Body of pancreas (tissue), 4 donors: ENCODE results near the gene NCAM1. TPM values are rescaled to one million over a fixed set of nuclear protein-coding genes. Genes with fewer than 3 reads are reported as not detected.

Source experiments
- ATAC-seq: fragments of 150-250 bp; one replicate; pipeline ENCODE4 v1.9.1; 2016
- DNase-seq, 4 donors: peaks; one replicate each; pipeline ENCODE4 v3.0.0-alpha.2; 2019
- H3K27ac ChIP-seq, 4 donors: fragments of 200-600 bp; sonication (generic); 1 replicate in 3 of 4; 2 replicates in 1 of 4; pipeline versions ENCODE4 v1.5.1 to v1.6.1; 2016 to 2019; ENCODE audit warnings: mild to moderate bottlenecking in 1 of 4, mixed read lengths in 1 of 4, moderate library complexity in 1 of 4
- H3K27me3 ChIP-seq, 2 donors: fragments of 200-600 bp; sonication (generic); one replicate each; pipeline ENCODE4 v1.6.0; 2016; ENCODE audit warnings: mild to moderate bottlenecking in 1 of 2
- H3K36me3 ChIP-seq, 2 donors: fragments of 200-600 bp; sonication (generic); replicated peaks in 1 of 2; 2 replicates each; pipeline ENCODE4 v1.5.1; 2016; ENCODE audit warnings: low read depth in 2 of 2; ENCODE audit not compliant: insufficient read depth in 1 of 2
- H3K4me1 ChIP-seq: fragments of 200-600 bp; sonication (generic); one replicate; pipeline ENCODE4 v1.6.0; 2016
- H3K4me3 ChIP-seq, 2 donors: fragments of 200-600 bp; sonication (generic); 1 replicate in 1 of 2; 2 replicates in 1 of 2; pipeline ENCODE4 v1.5.1; 2016 to 2019
- H3K9me3 ChIP-seq, 3 donors: fragments of 200-600 bp; sonication (generic); 1 replicate in 2 of 3; 2 replicates in 1 of 3; pipeline ENCODE4 v1.5.1; 2016
- CTCF ChIP-seq, 7 experiments: fragments of 450-650 bp in 4 of 7; fragments of 200-600 bp in 3 of 7; sonication (generic) in 3 of 7; IDR thresholded peaks; one replicate each; pipeline ENCODE4 v1.5.1; 2016 to 2019; ENCODE audit warnings: antibody characterized with exemption in 7 of 7
- POLR2A ChIP-seq, 3 donors: fragments of 450-650 bp; IDR thresholded peaks; one replicate each; pipeline ENCODE4 v1.6.1; 2016; ENCODE audit warnings: antibody characterized with exemption in 3 of 3, mild to moderate bottlenecking in 2 of 3
- WGBS, 2 donors: methylation state at CpG; one replicate each; pipeline ENCODE4 v1.1.5; 2017; 5-methylcytosine and 5-hydroxymethylcytosine counted together
- intact Hi-C: fragments of 100-400 bp; cut with DNase I; formaldehyde crosslinking; loops from one replicate; pipeline ENCODE4 v1.15.1; 2023
- total RNA-seq, 2 donors: library from RNA; depleted of rRNA; stranded (reverse); fragments of >200 nt; gene quantifications; one replicate each; pipeline ENCODE4 v1.1.0, GENCODE V29; 2016

Gene NCAM1
- total RNA-seq, 2 donors from 2014 or later, result 10.1 to 26.0 TPM

GRCh38 chr11:113152500-113152899, 191.3 kb downstream of the NCAM1 start:
- intact Hi-C loops, result no loop called here
- Histone ChIP-seq H3K9me3 (no peaks in the 10 kb centered on the region), H3K27ac (no peak overlapping the region), H3K27me3 (no peaks in the 10 kb centered on the region), H3K4me3 (no peak overlapping the region), H3K4me1 (no peaks in the 10 kb centered on the region), H3K36me3 (no peaks in the 10 kb centered on the region)
- DNase-seq, result no peak
- TF ChIP-seq CTCF (IDR thresholded peaks at IDR 0.05), result no peak
- TF ChIP-seq POLR2A (IDR thresholded peaks at IDR 0.05), result no peak
- ATAC-seq, result no peak

- Histone ChIP-seq H3K4me1 (no peaks in the 10 kb centered on the region), H3K4me3 (no peak overlapping the region), H3K9me3 (no peaks in the 10 kb centered on the region), H3K27me3 (no peaks in the 10 kb centered on the region), H3K36me3 (no peaks in the 10 kb centered on the region), H3K27ac (no peak overlapping the region)
- DNase-seq, result no peak
- intact Hi-C loops, result no loop called here
- TF ChIP-seq POLR2A (IDR thresholded peaks at IDR 0.05), result no peak
- TF ChIP-seq CTCF (IDR thresholded peaks at IDR 0.05), result no peak
- ATAC-seq, result no peak
- WGBS, 2 donors, result 71 to 77% methylated on average over 2 of the region's 2 CpGs
Measured at GRCh38 chr11:113153847-113154246, 192.6 kb downstream of the NCAM1 start.

- no peaks in the 10 kb centered on the region for H3K27me3 ChIP-seq
- intact Hi-C loops, result loop anchor here (10.0 kb wide), 1 partner anchor 55 kb away; no protein-coding TSS in a partner anchor
- H3K36me3 ChIP-seq, result no peaks in the 10 kb centered on the region
- H3K4me3 ChIP-seq, result no peak overlapping the region
- TF ChIP-seq CTCF (IDR thresholded peaks at IDR 0.05) (no peak), POLR2A (IDR thresholded peaks at IDR 0.05) (no peak)
- DNase-seq (peak in 1 of 4 donors; percentile 14), ATAC-seq (no peak)
- no peak overlapping the region for H3K27ac ChIP-seq
- no peaks in the 10 kb centered on the region for H3K9me3 ChIP-seq
- 83 to 90% methylated on average over 7 of the region's 7 CpGs for WGBS, 2 donors
- peaks cover 10% of the 10 kb centered on the region for H3K4me1 ChIP-seq
Measured at GRCh38 chr11:113159988-113160807, 199.0 kb downstream of the NCAM1 start.

GRCh38 chr11:113160808-113161124, 199.5 kb downstream of the NCAM1 start:
- DNase-seq (no peak), ATAC-seq (no peak)
- Histone ChIP-seq H3K4me3 (no peak overlapping the region), H3K9me3 (no peaks in the 10 kb centered on the region), H3K4me1 (peaks cover 10% of the 10 kb centered on the region), H3K27ac (no peak overlapping the region), H3K36me3 (no peaks in the 10 kb centered on the region), H3K27me3 (no peaks in the 10 kb centered on the region)
- intact Hi-C loops, result loop anchor here (10.0 kb wide), 1 partner anchor 54 kb away; no protein-coding TSS in a partner anchor
- WGBS, 2 donors, result 80 to 86% methylated on average over 6 of the region's 6 CpGs
- TF ChIP-seq CTCF (IDR thresholded peaks at IDR 0.05) (no peak), POLR2A (IDR thresholded peaks at IDR 0.05) (no peak)
